K562 (cell line): ENCODE measurements around the gene RBM4B. TPM values are rescaled to one million over a fixed set of nuclear protein-coding genes. Genes with fewer than 3 reads are reported as not detected.
A peak's percentile ranks its signal among the peaks of the same experiment; 100 is the strongest.

Source experiments
- ATAC-seq: fragments of 200-7000 bp; cut with Tn5 transposase; 3 replicates; pipeline ENCODE4 v1.9.1; 2020; ENCODE audit warnings: moderate library complexity
- BruUV-seq: library from RNA; stranded (reverse); fragments of 400-500 nt; replicated peaks from 2 replicates; lab custom pipeline; 2021; lab: Mats Ljungman, UMichigan
- CTCF ChIA-PET: fragments of 300-600 bp; formaldehyde crosslinking; extraction: SDS; loops from one replicate; lab custom pipeline; 2021; ENCODE audit warnings: low intra/inter-chr PET ratio; lab: Yijun Ruan, JAX
- POLR2A ChIA-PET: fragments of 300-600, 350-650 bp; sonication (Branson Sonifier 250); formaldehyde crosslinking; extraction: SDS; loops from one replicate; lab custom pipeline; 2021; ENCODE audit warnings: antibody characterized with exemption, inconsistent platforms; lab: Yijun Ruan, JAX
- DNase-seq, 4 experiments: peaks; one replicate each; pipeline versions ENCODE4 v3.0.0 to v3.0.0-alpha.2; 2011 to 2018; ENCODE audit warnings: low spot score in 3 of 4, mixed read lengths in 3 of 4; ENCODE audit errors: extremely low read depth in 1 of 4
- FAIRE-seq: peaks from 2 replicates; lab custom pipeline; 2011; peaks lifted over from hg19 to GRCh38; lab: Jason Lieb, UNC
- H2AFZ ChIP-seq: 2 replicates; pipeline ENCODE4 v1.6.0; 2011; ENCODE audit warnings: low read depth, low read length, control low read depth, inconsistent platforms
- H3K27ac ChIP-seq: fragments of 200-600 bp; 3 replicates; pipeline ENCODE4 v1.8.0; 2011; ENCODE audit warnings: low read depth, mild to moderate bottlenecking, control low read depth, inconsistent platforms, low read length, moderate library complexity, mixed read lengths; ENCODE audit errors: extremely low read depth
- H3K27me3 ChIP-seq, 2 experiments: fragments of 300-600 bp in 1 of 2; 2 replicates in 1 of 2; 3 replicates in 1 of 2; pipeline versions ENCODE4 v1.6.0 to v1.8.0; 2011; ENCODE audit warnings: inconsistent platforms in 2 of 2, low read length in 2 of 2, mild to moderate bottlenecking in 1 of 2, mixed read lengths in 1 of 2, moderate library complexity in 1 of 2; ENCODE audit not compliant: control insufficient read depth in 2 of 2, insufficient read depth in 2 of 2
- H3K36me3 ChIP-seq: fragments of 300-600 bp; 3 replicates; pipeline ENCODE4 v1.8.0; 2011; ENCODE audit warnings: mild to moderate bottlenecking, low read length, inconsistent platforms; ENCODE audit not compliant: control insufficient read depth, insufficient read depth
- H3K4me1 ChIP-seq, 2 experiments: fragments of 200-600 bp in 1 of 2; replicated peaks in 1 of 2; 2 replicates in 1 of 2; 3 replicates in 1 of 2; pipeline versions ENCODE4 v1.5.1 to v1.8.0; 2011; ENCODE audit warnings: inconsistent platforms in 2 of 2, low read length in 2 of 2, mild to moderate bottlenecking in 1 of 2, mixed read lengths in 1 of 2, moderate library complexity in 1 of 2; ENCODE audit not compliant: control insufficient read depth in 2 of 2, insufficient read depth in 2 of 2
- H3K4me2 ChIP-seq: 2 replicates; pipeline ENCODE4 v1.6.1; 2011; ENCODE audit warnings: low read length, control low read depth, inconsistent platforms, mixed read lengths; ENCODE audit not compliant: insufficient read depth
- H3K4me3 ChIP-seq: fragments of 200-600 bp; sonication (generic), shearing (Covaris generic); 2 replicates; pipeline ENCODE4 v1.5.1; 2016; ENCODE audit warnings: control low read depth, inconsistent platforms
- H3K79me2 ChIP-seq: fragments of 200-600 bp; 3 replicates; pipeline ENCODE4 v1.8.0; 2011; ENCODE audit warnings: low read length, inconsistent platforms; ENCODE audit not compliant: control insufficient read depth, insufficient read depth
- H3K9ac ChIP-seq, 2 experiments: 2 replicates each; pipeline versions ENCODE4 v1.6.0 to v1.6.1; 2011; ENCODE audit warnings: low read depth in 2 of 2, low read length in 2 of 2, control low read depth in 1 of 2, inconsistent platforms in 1 of 2, mild to moderate bottlenecking in 1 of 2, mixed read lengths in 1 of 2; ENCODE audit not compliant: insufficient read depth in 1 of 2
- H3K9me1 ChIP-seq: one replicate; pipeline ENCODE4 v1.6.0; 2011; ENCODE audit warnings: inconsistent platforms, mild to moderate bottlenecking, low read length, moderate library complexity; ENCODE audit not compliant: control insufficient read depth, insufficient read depth
- H3K9me3 ChIP-seq: replicated peaks from 2 replicates; pipeline ENCODE4 v1.5.1; 2011; ENCODE audit warnings: low read depth, low read length, inconsistent platforms; ENCODE audit not compliant: control insufficient read depth, insufficient read depth
- H4K20me1 ChIP-seq: replicated peaks from 2 replicates; pipeline ENCODE4 v1.6.1; 2011; ENCODE audit warnings: low read length, inconsistent platforms, mixed read lengths; ENCODE audit not compliant: control insufficient read depth, insufficient read depth
- ASH1L ChIP-seq: fragments of 450-650 bp; IDR thresholded peaks from 2 replicates; pipeline ENCODE4 v1.6.1; 2018; ENCODE audit warnings: borderline replicate concordance, mild to moderate bottlenecking, low read depth; ENCODE audit not compliant: partially characterized antibody
- MEF2D ChIP-seq: conservative IDR thresholded peaks from 2 replicates; pipeline ENCODE4 v1.6.1; 2016; ENCODE audit warnings: low read depth, missing genetic modification characterization, missing compliant biosample characterization
- RBFOX2 ChIP-seq: fragments of 200-400 bp; formaldehyde crosslinking; IDR thresholded peaks from 2 replicates; pipeline ENCODE4 v1.6.1; 2017; ENCODE audit warnings: low read depth, mild to moderate bottlenecking, low read length, moderate library complexity
- RBM22 ChIP-seq: fragments of 200-400 bp; formaldehyde crosslinking; IDR thresholded peaks from 2 replicates; pipeline ENCODE4 v1.6.1; 2018; ENCODE audit warnings: low read length, low read depth; ENCODE audit not compliant: poor library complexity, severe bottlenecking
- ZNF431 ChIP-seq: sonication (generic); formaldehyde crosslinking; IDR thresholded peaks from 2 replicates; pipeline ENCODE4 v1.8.0; 2022; ENCODE audit warnings: mild to moderate bottlenecking, missing genetic modification reagents
- whole genome bisulfite sequencing: fragments of 100-300 bp; shearing (Covaris generic); methylation state at CpG from one replicate; pipeline ENCODE4 v1.1.6; 2016; ENCODE audit warnings: low coverage, mixed read lengths; ENCODE audit not compliant: insufficient coverage; ENCODE audit errors: missing lambda C conversion rate; 5-methylcytosine and 5-hydroxymethylcytosine counted together
- in situ Hi-C: fragments of 300-500 bp; cut with MboI; formaldehyde crosslinking; loops from 4 replicates; pipeline ENCODE4 v1.15.0; 2018; ENCODE audit warnings: inconsistent platforms, mixed read lengths
- intact Hi-C: fragments of 100-400 bp; cut with micrococcal nuclease; formaldehyde crosslinking; loops from 2 replicates; pipeline ENCODE4 v1.14.2; 2022
- polyA plus RNA-seq, 8 experiments: library from polyadenylated mRNA; depleted of rRNA in 4 of 8; stranded (reverse) in 5 of 8; unstranded in 3 of 8; fragments of >200 nt; fragmentation: Nextera tagmentation in 2 of 8; fragmentation: Illumina TruSeq in 1 of 8; extraction: Ambion mirVana in 2 of 8; extraction: Trizol in 1 of 8; gene quantifications; 2 replicates each; pipeline versions ENCODE4 v1.2.1 to v1.2.3, GENCODE V29; 2011 to 2014; ENCODE audit warnings: inconsistent platforms in 1 of 8, missing spikeins in 1 of 8
- total RNA-seq, 7 experiments: library from RNA; depleted of rRNA in 6 of 7; stranded (reverse); fragments of >200 nt in 6 of 7; fragmentation: Illumina TruSeq in 2 of 7; extraction: Trizol in 2 of 7; gene quantifications; 2 replicates each; pipeline versions ENCODE4 v1.2.1 to v1.2.3, GENCODE V29; 2011 to 2021; ENCODE audit warnings: low replicate concordance in 1 of 7

The RBM4B gene
- total and polyA plus RNA-seq, 9 of the 15 experiments (the other 6 are each of a cell fraction or from before 2014, with no cell fraction given) = 14.6 to 39.9 (median 23.3) TPM

DNA sequence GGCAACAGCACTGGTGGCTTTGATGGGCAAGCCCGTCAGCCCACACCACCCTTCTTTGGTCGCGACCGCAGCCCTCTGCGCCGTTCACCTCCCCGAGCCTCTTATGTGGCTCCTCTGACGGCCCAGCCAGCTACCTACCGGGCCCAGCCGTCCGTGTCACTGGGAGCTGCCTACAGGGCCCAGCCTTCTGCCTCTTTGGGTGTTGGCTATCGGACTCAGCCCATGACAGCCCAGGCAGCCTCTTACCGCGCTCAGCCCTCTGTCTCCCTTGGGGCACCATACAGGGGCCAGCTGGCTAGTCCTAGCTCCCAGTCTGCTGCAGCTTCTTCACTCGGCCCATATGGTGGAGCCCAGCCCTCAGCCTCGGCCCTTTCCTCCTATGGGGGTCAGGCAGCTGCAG lies 53.2 kb downstream of the RBM4B start:
- peak; percentile 53 for TF ChIP-seq RBM22
- peak; percentile 44 for TF ChIP-seq RBFOX2
- no peak for TF ChIP-seq MEF2D
- Histone ChIP-seq H3K4me3 (no peak overlapping the region), H3K4me2 (no peak overlapping the region), H3K9me3 (no peaks in the 10 kb centered on the region), H3K79me2 (peaks cover 99% of the 10 kb centered on the region), H3K27ac (no peak overlapping the region), H3K9ac (no peak overlapping the region), H3K9me1 (no peaks in the 10 kb centered on the region), H2AFZ (no peak overlapping the region), H3K36me3 (peaks cover 97% of the 10 kb centered on the region), H3K27me3 (no peaks in the 10 kb centered on the region), H4K20me1 (peaks cover 55% of the 10 kb centered on the region), H3K4me1 (peaks cover 9 to 20% of the 10 kb centered on the region in 2 experiments)
- no peak for FAIRE-seq
- in situ Hi-C loops = no loop called here
- no peak for DNase-seq
- ATAC-seq = no peak
- intact Hi-C loops = no loop called here
- ChIA-PET POLR2A (interaction anchor here (1.2 to 26.4 kb wide), 3 partner anchors 2 to 29 kb away, joined by 4 to 387 read pairs (median 387); partner anchors contain the start of genes RBM14 and RBM4), CTCF (no interaction called here)
- WGBS = 94% methylated on average over 12 of the region's 16 CpGs
- no TSS peak for BruUV-seq

DNA sequence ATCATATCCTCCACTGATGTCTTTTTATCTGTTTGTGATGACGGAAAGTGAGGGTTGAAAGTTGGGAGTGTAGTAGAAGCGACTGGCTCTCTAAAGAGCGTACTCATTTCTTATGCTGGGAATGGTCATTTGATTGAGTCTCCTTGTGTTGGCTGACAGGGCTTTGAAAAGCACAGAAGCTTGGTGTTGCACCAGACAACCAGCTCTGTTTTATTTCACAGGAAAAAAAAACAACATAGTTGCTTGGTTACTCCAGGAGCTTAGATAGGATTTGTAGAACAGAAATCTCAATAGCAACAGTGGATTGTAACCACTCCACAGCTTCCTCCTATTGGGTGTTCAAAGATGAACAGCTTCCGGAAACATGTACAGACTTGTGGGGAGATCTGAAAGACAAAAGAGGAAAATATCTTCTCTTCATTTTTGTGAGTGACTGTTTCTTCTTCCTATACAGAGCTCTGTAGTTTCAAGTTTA lies 58.6 kb downstream of the RBM4B start:
- WGBS = 16% methylated on average over 4 of the region's 4 CpGs
- H3K9me3 ChIP-seq = no peaks in the 10 kb centered on the region
- H2AFZ ChIP-seq = no peak overlapping the region
- BruUV-seq = no TSS peak
- no peaks in the 10 kb centered on the region for H3K9me1 ChIP-seq
- H3K27me3 ChIP-seq = no peaks in the 10 kb centered on the region
- in situ Hi-C loops (no loop called here), intact Hi-C loops (no loop called here)
- CTCF ChIA-PET = no interaction called here
- ATAC-seq (no peak), DNase-seq (no peak), FAIRE-seq (no peak)
- POLR2A ChIA-PET = interaction anchor here (0.6 to 14.0 kb wide), 9 partner anchors 9 to 51 kb away, joined by 3 to 387 read pairs (median 3); partner anchors contain the start of genes CCDC87, CCS, CTSF and RBM4
- no peak overlapping the region for H3K27ac ChIP-seq
- peaks cover 21 to 27% of the 10 kb centered on the region in 2 experiments for H3K4me1 ChIP-seq
- H3K9ac ChIP-seq = peak overlapping the region in 1 of 2 experiments; percentile 97; a peak in 3 of 4 replicates
- H4K20me1 ChIP-seq = peaks cover 66% of the 10 kb centered on the region
- peak overlapping the region; percentile 94 for H3K4me3 ChIP-seq
- H3K79me2 ChIP-seq = peaks cover 91% of the 10 kb centered on the region
- H3K36me3 ChIP-seq = peaks cover 67% of the 10 kb centered on the region
- H3K4me2 ChIP-seq = peak overlapping the region; percentile 97
- no peak for TF ChIP-seq ZNF431
- TF ChIP-seq ASH1L = no peak
